WTC11 (cell line): ENCODE data around the gene NBEAL1. TPM values are rescaled to one million over a fixed set of nuclear protein-coding genes. Genes with fewer than 3 reads are reported as not detected.

Source experiments
- CBFB ChIP-seq: sonication (generic); formaldehyde crosslinking; IDR thresholded peaks from 2 replicates; pipeline ENCODE4 v1.8.1; 2022; ENCODE audit warnings: mild to moderate bottlenecking, low read depth, missing genetic modification reagents
- CREB1 ChIP-seq: sonication (generic); formaldehyde crosslinking; IDR thresholded peaks from 2 replicates; pipeline ENCODE4 v1.8.0; 2023; ENCODE audit warnings: mild to moderate bottlenecking, missing genetic modification reagents
- CREM ChIP-seq: sonication (generic); formaldehyde crosslinking; IDR thresholded peaks from 2 replicates; pipeline ENCODE4 v1.8.1; 2022; ENCODE audit warnings: mild to moderate bottlenecking, missing genetic modification reagents, moderate library complexity
- GABPB1 ChIP-seq: sonication (generic); formaldehyde crosslinking; IDR thresholded peaks from 2 replicates; pipeline ENCODE4 v1.8.1; 2023; ENCODE audit warnings: mild to moderate bottlenecking, missing genetic modification reagents
- GTF2I ChIP-seq: fragments of 250-450 bp; sonication (Bioruptor Pico); conservative IDR thresholded peaks from 2 replicates; pipeline ENCODE4 v1.4.0; 2021; ENCODE audit warnings: mild to moderate bottlenecking
- JAZF1 ChIP-seq: fragments of 250-450 bp; sonication (Bioruptor Pico); IDR thresholded peaks from 2 replicates; pipeline ENCODE4 v1.9.0; 2021; ENCODE audit warnings: moderate library complexity, mild to moderate bottlenecking, inconsistent platforms
- PREB ChIP-seq: sonication (generic); formaldehyde crosslinking; IDR thresholded peaks from 2 replicates; pipeline ENCODE4 v1.8.1; 2022; ENCODE audit warnings: mild to moderate bottlenecking, missing genetic modification reagents, moderate library complexity, borderline replicate concordance
- PRRX2 ChIP-seq: fragments of 250-450 bp; sonication (Bioruptor Pico); IDR thresholded peaks from 2 replicates; pipeline ENCODE4 v1.8.0; 2021; ENCODE audit warnings: mild to moderate bottlenecking
- TCF7 ChIP-seq: sonication (generic); formaldehyde crosslinking; IDR thresholded peaks from 2 replicates; pipeline ENCODE4 v1.8.0; 2022; ENCODE audit warnings: mild to moderate bottlenecking, low read depth, missing genetic modification reagents, moderate library complexity
- ZBTB21 ChIP-seq: sonication (generic); formaldehyde crosslinking; IDR thresholded peaks from 2 replicates; pipeline ENCODE4 v1.8.1; 2023; ENCODE audit warnings: mild to moderate bottlenecking, missing genetic modification reagents, borderline replicate concordance
- ZNF121 ChIP-seq: sonication (generic); formaldehyde crosslinking; IDR thresholded peaks from 2 replicates; pipeline ENCODE4 v1.8.0; 2023; ENCODE audit warnings: missing genetic modification reagents
- ZNF396 ChIP-seq: fragments of 250-450 bp; sonication (Bioruptor Pico); IDR thresholded peaks from 2 replicates; pipeline ENCODE4 v1.8.0; 2021; ENCODE audit warnings: mild to moderate bottlenecking, moderate library complexity, borderline replicate concordance
- ZNF423 ChIP-seq: fragments of 250-450 bp; sonication (Bioruptor Pico); IDR thresholded peaks from 2 replicates; pipeline ENCODE4 v2.1.2; 2022; ENCODE audit warnings: mild to moderate bottlenecking, moderate library complexity
- ZNF512 ChIP-seq: sonication (generic); formaldehyde crosslinking; IDR thresholded peaks from 2 replicates; pipeline ENCODE4 v1.8.1; 2022; ENCODE audit warnings: missing genetic modification reagents, borderline replicate concordance
- ZNF671 ChIP-seq: fragments of 250-450 bp; sonication (Bioruptor Pico); IDR thresholded peaks from 2 replicates; pipeline ENCODE4 v1.8.0; 2021; ENCODE audit warnings: mild to moderate bottlenecking
- total RNA-seq: library from RNA; stranded (reverse); gene quantifications from 3 replicates; pipeline ENCODE4 v1.2.3, GENCODE V29; 2021
- TF ChIP-seq, protein P1 (sequence below): fragments of 250-450 bp; sonication (Bioruptor Pico); IDR thresholded peaks from 2 replicates; pipeline ENCODE4 v1.9.0; 2021; ENCODE audit warnings: moderate library complexity, mild to moderate bottlenecking, inconsistent platforms, borderline replicate concordance
- TF ChIP-seq, protein P2 (sequence below): fragments of 250-450 bp; sonication (Bioruptor Pico); IDR thresholded peaks from 2 replicates; pipeline ENCODE4 v1.9.0; 2021; ENCODE audit warnings: mild to moderate bottlenecking
- TF ChIP-seq, protein P3 (sequence below): sonication (generic); formaldehyde crosslinking; IDR thresholded peaks from 2 replicates; pipeline ENCODE4 v1.8.0; 2022; ENCODE audit warnings: missing genetic modification reagents

The NBEAL1 gene
- total RNA-seq, 1 experiment from 2014 or later, result 10.5 TPM

DNA sequence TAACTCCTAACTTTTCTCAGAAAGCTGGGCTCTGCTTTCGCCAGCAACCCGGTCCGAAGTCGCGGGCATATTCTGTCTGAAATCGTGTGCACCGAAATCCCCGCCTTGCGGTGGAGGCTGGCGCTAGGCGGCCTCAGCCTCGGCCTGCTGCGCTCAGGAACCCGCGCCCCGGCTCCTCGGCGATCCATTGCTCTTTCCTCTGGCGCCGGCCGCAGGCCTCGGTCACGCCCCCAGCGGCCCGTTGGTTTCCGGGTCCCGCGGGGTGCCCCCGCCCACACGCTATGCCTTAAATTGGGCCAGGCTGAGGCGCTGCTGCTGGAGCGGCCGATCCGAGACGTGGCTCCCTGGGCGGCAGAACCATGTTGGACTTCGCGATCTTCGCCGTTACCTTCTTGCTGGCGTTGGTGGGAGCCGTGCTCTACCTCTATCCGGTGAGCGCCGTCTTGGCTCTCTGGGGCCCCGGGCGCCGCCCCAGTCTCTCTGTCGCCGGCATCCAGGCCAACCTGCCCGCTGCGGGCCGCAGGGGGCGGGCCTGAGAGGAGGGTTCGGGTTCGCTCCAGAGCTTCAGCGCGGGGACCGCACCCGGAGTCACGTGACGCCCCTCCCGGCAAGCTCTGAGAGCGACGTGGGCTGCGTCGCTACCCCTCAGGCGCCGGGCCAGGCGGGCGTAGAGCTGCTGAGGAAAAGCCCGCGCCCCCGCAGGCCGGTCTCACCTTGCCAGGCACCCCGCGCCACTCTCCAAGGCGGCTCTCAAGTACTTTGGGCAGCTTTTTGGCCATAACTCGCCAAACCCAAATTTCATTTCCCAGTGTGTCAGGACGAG, 224.2 kb downstream of the NBEAL1 start, which contains the start of gene CYP20A1 (continued):
- TF ChIP-seq, protein P1, sequence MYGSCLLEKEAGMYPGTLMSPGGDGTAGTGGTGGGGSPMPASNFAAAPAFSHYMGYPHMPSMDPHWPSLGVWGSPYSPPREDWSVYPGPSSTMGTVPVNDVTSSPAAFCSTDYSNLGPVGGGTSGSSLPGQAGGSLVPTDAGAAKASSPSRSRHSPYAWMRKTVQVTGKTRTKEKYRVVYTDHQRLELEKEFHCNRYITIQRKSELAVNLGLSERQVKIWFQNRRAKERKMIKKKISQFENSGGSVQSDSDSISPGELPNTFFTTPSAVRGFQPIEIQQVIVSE, result no peak
- TF ChIP-seq CBFB (CRISPR knock-in tag) (no peak), CREM (CRISPR knock-in tag) (peak; percentile 41; the same call in 1 of the 2 replicates), ZNF423 (0 out of 2 replicates have a peak, but pooled peaks have one; percentile 0), PRRX2 (CRISPR knock-in tag) (0 out of 2 replicates have a peak, but pooled peaks have one; percentile 62), ZNF396 (no peak), ZBTB21 (no peak), GABPB1 (no peak; the same call in 1 of the 2 replicates), ZNF671 (no peak), TCF7 (CRISPR knock-in tag) (peak; percentile 64; the same call in 1 of the 2 replicates), ZNF121 (CRISPR knock-in tag) (no peak), JAZF1 (CRISPR knock-in tag) (no peak), GTF2I (no peak), PREB (CRISPR knock-in tag) (no peak), ZNF512 (CRISPR knock-in tag) (no peak), CREB1 (CRISPR knock-in tag) (no peak)
- TF ChIP-seq, protein P2, sequence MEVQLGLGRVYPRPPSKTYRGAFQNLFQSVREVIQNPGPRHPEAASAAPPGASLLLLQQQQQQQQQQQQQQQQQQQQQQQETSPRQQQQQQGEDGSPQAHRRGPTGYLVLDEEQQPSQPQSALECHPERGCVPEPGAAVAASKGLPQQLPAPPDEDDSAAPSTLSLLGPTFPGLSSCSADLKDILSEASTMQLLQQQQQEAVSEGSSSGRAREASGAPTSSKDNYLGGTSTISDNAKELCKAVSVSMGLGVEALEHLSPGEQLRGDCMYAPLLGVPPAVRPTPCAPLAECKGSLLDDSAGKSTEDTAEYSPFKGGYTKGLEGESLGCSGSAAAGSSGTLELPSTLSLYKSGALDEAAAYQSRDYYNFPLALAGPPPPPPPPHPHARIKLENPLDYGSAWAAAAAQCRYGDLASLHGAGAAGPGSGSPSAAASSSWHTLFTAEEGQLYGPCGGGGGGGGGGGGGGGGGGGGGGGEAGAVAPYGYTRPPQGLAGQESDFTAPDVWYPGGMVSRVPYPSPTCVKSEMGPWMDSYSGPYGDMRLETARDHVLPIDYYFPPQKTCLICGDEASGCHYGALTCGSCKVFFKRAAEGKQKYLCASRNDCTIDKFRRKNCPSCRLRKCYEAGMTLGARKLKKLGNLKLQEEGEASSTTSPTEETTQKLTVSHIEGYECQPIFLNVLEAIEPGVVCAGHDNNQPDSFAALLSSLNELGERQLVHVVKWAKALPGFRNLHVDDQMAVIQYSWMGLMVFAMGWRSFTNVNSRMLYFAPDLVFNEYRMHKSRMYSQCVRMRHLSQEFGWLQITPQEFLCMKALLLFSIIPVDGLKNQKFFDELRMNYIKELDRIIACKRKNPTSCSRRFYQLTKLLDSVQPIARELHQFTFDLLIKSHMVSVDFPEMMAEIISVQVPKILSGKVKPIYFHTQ (CRISPR knock-in tag), result no peak
- TF ChIP-seq, protein P3, sequence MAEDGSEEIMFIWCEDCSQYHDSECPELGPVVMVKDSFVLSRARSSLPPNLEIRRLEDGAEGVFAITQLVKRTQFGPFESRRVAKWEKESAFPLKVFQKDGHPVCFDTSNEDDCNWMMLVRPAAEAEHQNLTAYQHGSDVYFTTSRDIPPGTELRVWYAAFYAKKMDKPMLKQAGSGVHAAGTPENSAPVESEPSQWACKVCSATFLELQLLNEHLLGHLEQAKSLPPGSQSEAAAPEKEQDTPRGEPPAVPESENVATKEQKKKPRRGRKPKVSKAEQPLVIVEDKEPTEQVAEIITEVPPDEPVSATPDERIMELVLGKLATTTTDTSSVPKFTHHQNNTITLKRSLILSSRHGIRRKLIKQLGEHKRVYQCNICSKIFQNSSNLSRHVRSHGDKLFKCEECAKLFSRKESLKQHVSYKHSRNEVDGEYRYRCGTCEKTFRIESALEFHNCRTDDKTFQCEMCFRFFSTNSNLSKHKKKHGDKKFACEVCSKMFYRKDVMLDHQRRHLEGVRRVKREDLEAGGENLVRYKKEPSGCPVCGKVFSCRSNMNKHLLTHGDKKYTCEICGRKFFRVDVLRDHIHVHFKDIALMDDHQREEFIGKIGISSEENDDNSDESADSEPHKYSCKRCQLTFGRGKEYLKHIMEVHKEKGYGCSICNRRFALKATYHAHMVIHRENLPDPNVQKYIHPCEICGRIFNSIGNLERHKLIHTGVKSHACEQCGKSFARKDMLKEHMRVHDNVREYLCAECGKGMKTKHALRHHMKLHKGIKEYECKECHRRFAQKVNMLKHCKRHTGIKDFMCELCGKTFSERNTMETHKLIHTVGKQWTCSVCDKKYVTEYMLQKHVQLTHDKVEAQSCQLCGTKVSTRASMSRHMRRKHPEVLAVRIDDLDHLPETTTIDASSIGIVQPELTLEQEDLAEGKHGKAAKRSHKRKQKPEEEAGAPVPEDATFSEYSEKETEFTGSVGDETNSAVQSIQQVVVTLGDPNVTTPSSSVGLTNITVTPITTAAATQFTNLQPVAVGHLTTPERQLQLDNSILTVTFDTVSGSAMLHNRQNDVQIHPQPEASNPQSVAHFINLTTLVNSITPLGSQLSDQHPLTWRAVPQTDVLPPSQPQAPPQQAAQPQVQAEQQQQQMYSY (CRISPR knock-in tag), result peak; percentile 8; the same call in 1 of the 2 replicates
